ENCODE results near the gene ITPKB.

The ITPKB gene

DNA sequence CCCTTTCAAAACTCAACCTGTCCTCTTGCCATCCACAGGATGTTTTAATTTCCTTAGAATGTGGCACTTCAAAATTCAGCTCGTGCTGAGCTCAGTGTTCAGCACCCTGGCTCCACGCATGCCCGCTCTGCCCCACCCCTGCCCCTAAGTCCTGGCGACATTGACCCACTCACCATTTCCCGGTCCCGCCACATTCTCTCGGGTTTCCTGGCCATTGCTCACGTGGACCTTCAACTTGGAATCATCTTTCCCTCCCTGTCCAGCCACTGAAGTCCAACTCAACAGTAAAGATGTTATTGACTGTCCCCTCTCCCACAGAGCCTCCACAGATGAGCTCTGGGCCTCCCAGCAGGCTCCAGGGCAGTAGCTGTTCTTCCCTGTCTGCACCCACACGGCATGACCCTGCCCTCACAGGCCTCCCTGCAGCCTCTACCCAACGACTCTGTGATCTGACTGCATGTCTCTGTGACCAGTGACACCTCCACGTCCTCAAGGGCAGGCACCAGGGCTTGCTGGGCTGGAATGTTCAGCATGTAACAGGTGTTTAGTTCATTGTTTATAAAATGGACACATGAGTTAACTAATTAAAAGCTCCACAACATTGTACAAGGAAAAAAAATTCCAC, 53.8 kb downstream of the ITPKB start:
- no peak for DNase-seq (ENCODE audit: low spot score)

DNA sequence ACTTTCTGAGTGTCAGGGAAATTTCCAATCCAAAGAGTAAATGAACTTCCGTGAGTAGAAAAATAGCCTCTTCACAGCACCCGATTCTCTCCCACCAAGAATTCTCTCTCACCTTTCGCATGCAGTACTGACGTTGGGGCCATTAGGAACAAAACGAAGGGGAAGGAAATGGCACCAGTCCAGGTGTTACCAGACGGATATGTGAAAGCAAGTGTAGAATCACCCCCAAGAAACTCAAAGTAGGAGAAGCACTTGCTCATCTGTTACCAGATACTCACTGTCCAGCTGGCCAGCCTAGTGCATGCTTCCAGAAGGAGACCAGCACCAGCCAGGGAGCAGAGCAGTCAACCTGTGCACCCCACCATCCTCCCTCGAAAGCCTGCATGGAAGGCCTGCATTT, 55.1 kb downstream of the ITPKB start:
- DNase-seq (ENCODE audit: low spot score) = no peak

DNA sequence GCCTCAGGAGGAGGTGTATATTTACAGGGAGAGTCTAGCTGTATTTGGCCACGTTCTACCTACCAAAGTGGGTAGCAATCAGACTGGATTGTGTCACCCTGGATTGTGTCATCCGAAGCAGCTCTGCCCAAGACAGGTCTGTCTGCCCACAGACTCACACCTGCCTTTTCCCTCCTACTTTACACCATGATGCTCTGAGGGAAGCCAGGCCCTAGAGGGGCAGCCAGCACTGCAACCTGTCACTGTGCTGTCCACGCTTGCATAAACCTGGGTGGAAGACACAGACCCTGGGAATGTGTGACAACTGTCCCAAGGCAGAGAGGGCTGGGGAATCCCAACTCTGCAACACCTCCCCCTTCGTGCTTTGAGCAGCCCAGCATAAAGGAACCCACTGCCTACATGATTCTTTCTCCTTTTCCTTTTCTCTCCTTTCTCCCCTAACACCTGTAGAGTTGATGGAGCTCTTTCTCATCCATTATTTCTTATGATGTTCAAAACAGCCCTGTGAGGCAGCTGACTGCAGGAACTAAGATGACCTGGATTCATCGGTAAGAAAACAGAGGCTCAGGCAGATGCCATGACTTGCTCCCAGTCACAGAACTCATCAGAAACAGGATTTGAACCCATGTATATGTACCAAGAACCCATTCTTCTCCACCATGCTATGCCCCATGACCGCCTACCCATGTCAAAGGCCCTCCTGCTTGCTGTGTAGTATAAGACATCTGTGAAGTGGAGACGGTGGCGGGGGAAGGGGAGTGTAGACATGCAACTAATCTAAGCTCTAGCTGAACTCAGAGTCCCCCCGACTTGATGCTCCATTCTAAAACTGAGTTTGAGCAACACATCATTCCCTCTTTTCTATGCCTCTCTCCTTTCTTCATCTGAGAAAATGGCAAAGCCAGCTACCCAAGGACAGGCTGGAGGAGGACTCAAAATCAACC, 55.9 kb downstream of the ITPKB start:
- no peak for DNase-seq (ENCODE audit: low spot score)

DNA sequence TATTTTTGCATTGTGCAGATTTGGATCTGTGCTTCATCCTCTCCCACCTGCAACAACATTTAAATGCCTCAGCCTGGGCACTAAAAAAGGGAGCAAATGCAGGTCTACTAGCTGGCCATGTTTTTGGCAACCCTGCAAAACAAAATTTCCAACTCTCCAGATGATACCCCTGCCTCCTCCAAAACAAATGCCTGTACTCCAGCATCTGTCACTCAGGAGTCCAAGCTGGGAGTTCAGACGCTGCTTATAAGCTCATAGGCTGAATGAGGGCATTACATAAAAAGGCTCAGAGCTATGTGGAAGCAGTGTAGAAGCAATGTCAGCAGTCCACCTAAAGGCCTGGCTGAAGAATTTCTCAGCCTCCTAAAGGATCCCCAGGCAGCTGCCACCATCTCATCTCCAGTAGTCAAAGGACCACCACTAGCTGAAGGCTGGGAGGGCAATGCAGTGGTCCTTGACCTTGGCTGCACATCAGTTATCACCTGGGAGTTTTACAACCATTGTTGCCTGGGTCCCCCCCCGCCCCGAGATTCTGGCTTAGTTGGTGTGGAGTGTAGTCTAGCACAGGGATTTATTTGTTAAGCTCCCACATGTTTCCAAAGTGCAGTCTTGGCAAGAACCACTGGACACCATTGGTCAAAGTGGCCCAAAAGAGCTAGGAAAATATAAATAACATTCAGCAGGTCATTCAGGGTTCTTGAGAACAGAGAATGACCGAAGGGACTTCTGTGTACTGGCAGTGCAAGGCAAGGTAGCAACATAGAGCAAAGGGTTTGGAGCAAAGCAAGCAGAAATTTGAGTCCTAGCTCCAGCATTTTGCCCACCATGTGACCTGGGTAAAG, 57.2 kb downstream of the ITPKB start:
- no peak for DNase-seq (ENCODE audit: low spot score)

DNA sequence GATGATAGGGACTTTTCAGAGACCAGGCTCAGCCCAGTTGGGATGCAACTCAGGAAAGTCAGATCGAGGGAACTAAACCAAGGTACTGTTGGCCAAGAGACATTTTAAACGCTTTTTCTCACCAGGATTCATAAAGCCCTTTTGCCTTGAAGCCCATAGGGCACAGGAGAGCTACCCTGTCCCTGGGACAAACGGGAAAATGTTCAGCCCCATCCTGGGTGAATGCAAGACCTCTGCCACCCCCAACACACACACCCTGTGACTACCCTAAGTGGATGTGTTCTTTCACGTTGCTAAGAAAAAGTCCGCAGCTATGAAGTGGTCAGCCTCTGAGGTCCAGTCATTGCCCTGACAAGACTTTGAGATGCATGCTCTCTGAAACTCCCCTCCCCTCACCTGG, 58.4 kb downstream of the ITPKB start:
- DNase-seq (ENCODE audit: low spot score) = no peak

DNA sequence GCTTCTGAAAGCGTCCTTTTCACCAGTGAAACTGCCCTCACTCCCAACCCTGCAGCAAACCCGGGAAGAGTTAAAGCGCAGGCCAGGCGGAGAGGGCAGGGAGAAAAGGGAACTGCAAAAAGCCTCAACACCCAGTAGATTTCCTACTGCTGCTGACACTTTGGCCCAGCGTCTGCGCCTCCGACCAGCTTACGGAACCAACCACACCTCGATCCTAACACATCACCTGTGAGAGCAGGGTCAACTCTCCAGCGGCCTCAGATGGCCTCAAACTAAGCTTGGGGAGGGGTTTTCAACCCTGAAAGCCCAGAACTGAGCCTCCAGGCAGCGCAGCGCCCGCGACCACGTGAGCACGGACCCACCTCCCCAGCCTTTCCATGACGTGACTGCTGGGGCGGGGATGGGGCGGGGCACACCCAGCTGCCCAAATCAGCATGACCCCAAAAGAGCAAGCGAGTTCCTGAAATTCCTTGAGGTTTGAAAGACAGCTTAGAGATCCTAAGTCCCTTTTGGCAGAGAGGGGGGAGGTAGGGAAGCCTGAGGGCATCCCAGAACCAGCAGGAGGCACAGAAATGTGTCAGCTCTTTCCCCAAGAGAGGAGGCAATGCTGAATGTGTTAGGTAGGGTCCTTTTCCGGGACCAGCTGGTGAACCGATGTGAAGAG, 59.1 kb downstream of the ITPKB start:
- DNase-seq (ENCODE audit: low spot score) = peak; percentile 92

DNA sequence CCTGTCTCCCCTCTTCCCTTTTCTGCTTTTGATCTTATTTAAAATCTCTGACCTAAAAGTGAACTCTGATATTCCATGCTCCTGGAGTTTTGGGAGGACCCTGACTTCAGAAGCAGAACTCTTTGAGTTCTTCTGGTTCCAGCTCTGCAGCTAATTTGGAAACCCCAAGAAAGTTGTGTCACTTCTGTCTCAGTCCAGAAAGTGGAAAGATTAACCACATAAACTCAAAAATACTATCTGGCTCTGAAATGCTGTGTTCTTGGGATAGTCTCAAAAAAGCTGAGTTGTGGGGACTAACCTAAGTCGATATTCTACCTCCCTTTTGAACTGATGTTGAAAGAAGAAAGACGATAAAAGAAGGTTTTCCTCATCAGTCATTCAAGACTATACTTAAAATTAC, 59.8 kb downstream of the ITPKB start:
- no peak for DNase-seq (ENCODE audit: low spot score)

DNA sequence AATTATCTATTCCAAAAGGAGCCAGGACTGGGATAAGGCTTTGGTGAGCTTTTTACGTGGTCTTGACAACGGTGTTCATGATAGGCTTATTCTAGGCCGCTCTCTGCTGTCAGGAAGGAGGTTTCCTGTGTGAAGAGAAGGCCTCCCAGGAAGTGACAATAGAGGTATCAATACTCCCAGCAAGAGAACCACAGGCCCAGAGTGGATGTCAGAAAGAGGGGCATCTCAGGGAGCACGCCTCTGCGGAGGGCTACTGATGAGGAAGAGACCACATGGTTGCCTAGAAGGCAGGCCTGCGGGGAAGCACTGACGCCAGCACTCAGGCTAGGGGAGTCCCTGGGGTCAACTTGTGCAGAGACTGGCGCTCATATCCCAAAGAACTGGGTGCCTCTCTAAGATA, 60.4 kb downstream of the ITPKB start:
- no peak for DNase-seq (ENCODE audit: low spot score)

DNA sequence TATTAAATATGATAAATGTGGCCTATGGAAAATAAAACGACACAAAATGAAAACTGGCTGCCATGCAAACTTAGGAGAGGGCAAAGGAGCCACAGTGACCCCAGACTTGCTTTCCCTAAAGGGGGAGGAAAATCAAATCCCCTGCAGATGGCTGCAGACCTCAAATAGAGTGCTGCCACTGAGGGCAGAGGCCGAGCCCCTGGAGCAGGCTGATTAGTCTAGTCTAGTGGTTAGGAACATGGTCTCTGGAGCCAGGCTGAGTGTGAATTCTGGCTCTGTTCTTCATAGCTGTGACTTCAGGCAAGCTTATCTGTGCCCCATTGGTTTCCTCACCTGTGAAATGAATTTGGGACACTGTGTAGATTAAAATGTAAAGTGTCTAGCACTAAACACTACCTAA, 60.8 kb downstream of the ITPKB start:
- DNase-seq (ENCODE audit: low spot score) = no peak

DNA sequence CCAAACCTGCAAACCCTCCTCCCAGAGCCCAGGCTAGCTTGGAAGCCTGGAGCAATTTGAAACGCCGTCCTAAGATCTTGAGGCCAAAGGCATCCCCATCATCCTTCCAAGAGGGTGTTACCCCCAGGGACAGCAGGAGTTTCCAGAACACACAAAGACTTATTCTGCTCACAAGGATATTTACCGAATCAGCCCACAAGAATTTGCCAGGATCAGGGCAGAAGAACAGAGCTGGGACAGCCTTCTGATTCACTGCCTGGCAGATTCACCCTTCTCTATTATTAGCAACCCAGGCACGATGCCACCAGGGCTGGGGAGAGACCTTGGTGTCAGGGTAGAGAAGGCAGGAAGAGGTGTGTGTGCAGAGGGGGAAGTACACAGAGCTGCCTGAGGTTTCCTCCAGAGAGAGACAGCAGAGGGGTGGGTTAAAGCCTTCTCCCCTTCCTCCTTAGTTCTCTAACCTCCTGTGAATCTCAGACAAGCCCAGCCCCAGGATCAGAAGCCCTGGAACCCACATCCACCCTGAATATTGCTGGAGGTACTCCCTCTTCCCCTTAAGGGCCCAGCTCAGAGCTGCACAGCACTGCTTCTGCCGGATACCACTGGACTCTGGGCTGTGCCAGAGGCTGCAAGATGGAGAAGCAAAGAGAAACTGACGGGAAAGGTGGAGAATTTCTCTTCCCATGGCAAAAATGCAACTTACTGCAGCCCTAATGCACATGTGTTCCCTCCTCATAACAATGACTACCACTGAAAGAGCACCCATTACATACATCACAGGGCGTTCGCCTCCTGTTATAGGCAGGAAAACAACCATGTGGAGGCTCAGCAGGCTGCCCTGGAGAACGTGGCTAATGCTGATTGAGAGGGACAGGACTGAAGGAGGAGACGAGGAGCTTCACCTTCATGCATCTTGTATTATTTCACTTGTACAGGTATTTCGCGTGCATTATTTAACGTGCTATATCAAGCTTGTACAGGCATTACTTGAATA, 61.8 kb downstream of the ITPKB start:
- no peak for DNase-seq (ENCODE audit: low spot score)

DNA sequence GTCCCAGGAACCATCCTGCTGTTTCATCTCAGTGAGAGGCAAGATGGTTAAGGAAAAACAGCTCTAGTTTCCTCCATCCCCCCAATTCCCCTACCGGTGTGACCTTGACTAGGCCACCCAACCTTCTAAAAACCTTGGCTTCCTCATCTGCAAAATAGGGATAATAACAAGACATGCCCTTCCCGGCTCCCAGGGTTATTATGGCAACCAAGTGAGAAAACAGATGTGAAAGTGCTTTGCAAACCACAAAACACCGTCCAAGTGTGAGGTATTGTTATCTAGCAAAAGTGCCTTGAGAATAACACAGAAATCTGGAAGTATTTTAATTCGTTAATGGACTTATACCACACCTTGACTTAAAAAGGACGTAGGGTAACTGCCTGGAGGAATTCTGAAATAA, 62.7 kb downstream of the ITPKB start:
- DNase-seq (ENCODE audit: low spot score) = no peak

DNA sequence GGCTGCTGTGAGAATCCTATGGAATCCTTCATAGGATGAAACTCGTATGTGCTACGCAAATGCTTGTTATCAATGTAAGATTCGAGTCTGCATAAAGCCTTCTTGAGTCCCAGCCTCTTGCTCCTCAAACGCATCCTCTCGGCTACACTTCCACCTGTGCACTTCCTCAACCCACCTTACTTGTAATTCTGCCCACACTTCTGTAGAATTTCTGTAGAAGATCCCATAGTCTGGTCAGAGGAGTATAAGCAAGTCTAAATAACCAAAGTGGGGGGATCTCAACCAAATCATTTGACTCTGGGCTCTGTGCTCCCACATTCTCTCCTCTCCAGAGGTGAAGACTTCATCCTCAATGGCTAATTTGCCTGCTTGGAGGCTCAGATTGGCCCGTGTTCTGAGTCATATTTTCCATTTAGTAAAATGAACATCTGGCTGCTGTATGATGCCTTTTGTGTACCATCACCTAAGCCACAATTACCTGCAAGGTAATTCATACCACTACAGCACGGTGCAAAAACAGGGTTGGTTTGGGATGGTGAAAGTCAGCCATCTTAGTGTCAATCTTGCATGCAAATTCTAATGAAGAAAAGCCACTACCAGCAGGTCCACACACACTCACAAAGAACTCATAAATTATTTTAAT, 63.2 kb downstream of the ITPKB start:
- no peak for DNase-seq (ENCODE audit: low spot score)

DNA sequence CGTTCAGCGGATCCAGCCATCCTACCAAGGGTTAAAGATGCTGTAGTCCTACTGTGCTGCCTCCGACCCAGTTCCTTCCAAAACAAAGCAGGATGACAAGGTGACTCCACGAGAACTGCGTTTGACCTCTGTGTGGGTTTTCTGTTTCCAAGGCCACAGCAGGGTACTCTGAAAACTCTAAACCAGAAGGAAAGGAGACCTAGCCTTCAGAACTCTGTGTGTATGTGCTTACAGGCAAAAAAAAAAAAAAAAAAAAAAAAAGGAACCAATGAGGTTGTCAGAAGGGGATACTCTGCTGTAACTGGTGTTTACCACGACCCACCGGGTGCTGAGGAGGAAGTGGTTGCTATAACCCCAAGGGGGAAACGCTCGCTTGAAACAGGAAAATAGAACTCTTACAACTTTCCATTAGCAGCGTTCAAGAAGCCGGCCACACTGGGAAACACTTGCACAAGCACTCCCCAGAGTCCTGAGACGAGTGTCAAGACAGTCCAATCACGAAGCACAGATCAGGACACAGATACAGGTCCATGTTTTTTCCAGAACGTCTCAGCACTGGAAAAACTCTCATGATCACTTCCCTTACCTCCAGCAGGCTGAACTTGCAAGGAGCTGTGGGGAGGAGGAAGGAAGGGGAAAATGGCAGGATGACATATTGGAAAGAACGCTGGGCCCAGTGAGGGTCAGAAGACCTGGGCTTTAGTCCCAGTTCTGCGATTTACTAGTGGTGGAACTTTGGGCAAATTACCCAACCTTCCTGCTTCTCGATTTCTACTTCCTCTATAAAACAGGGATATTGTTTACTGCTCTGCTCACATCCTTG, 64.0 kb downstream of the ITPKB start:
- DNase-seq (ENCODE audit: low spot score) = no peak

DNA sequence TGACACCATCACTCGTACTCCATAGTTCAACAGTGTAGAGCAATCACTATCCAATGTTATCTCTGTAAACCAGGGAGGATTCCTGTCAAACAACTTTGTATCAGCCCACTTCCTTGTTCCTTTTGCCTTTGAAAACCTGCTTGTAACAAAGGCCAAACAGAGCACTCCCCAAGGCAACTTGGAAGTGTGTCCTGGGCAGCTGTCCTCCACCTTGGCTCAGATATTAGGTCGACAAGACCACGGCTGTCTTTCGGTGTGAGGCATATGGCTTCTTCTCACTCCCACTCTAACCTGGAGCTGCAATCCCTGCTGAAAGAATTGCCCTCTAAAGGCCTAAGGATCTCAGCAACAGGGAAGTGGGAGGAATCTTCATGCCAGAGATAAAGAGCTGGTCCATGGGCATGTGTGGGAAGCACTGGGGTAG, 66.7 kb downstream of the ITPKB start:
- no peak for DNase-seq (ENCODE audit: low spot score)

DNA sequence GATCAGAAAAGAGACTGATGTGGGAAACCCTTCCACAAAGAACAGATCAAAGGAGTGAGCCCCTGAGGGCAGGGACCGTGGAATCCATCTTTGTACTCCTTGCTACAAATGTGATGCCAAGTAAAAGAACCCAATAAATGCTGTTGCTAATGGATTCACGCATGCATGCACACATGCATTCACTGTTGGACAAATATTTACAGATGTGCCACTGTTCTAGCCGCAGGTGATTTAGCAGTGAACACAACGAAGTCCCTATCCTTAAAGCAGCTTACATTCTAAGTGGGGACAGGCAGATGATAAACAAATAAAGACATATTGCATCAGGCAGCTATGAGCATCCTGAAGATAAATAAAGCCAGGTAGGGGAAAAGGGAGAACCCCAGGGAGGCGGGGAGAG, 67.8 kb downstream of the ITPKB start:
- no peak for DNase-seq (ENCODE audit: low spot score)

DNA sequence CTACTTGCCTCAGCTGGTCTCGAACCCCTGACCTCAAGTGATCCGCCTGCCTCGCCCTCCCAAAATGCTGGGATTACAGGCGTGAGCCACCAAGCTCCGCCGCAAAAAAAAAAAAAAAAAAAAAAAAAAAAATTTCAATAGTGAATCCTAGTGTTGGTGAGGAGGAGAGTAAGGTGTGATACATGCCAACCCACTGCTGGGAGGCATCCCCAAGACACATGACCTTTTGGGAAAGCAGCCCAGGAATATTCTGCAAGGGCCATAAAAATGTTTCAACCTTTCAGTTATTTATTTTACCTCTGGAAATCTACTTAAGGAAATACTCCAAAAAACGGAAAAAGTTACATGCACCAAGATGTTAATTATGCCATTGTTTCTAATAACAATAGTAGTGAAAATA, 69.0 kb downstream of the ITPKB start:
- DNase-seq (ENCODE audit: low spot score) = no peak

DNA sequence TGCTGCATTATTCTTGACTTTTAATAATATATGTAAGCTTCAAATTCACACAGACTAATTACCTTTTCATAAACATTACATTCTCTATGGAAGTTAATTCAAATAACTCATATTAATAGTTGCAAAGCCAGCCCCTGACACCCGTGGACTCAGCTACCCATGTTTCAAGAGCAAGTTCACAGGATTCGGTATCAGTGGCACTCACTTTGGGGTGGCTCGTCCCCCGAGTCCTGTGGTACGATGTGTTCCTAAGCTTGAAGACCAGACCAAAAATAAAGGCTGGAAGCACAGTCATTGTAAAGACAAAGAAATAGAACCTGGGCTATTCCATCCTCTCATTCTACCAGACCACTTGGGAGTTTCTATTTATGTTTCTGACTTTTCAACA, 70.9 kb downstream of the ITPKB start:
- no peak for DNase-seq (ENCODE audit: low spot score)

DNA sequence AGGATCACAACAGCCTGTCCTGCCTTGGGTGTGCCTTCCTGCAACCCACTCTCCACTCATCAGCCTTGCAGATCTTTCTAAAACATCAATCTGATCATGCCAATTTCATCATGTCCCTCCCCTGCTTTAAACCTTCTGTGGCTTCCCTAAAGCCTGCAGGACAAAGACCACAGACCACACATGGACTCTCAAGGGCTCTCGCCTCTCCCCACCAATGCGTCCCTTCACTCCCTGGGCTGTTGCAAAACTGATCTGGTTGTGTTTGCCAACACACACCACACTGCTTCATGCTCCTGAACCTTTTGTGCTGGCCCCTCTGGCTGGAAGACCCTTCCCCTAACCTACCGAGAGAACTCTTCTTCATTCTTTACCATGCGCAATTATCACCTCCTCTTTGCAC, 72.4 kb downstream of the ITPKB start:
- DNase-seq (ENCODE audit: low spot score) = no peak

DNA sequence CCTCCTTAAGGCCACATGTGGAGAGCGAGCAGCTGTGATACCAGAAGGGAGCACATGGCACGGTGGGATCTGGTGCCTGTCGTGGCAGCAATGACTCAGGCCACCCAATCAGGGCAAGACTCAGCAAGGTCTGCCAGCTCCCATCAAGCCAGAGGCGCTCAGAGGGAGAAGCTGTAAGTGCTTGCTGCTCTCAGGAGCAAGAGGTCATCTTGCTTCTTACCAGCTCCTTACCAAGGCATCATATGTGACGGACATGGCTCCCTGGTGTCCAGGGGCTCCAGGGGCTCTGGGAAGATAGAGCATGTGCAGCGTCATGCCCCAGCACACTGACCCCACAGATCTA, 72.9 kb downstream of the ITPKB start:
- no peak for DNase-seq (ENCODE audit: low spot score)
